ENCODE data around the gene GPR143.

The GPR143 gene

GRCh38 chrX:9677098-9677739, 88.4 kb downstream of the GPR143 start:
- peak; percentile 98 for ATAC-seq
- peak; percentile 41 to 66 for DNase-seq
- peak overlapping the region; percentile 20 to 43 for H3K4me3 Mint-ChIP-seq
- no peaks in the 10 kb centered on the region for H3K27me3 Mint-ChIP-seq
- peak overlapping the region; percentile 30 to 34 for H3K27ac Mint-ChIP-seq
- H3K4me1 Mint-ChIP-seq: peaks cover 30% of the 10 kb centered on the region
- peaks cover 0 to 18% of the 10 kb centered on the region in 2 donors for H3K9me3 Mint-ChIP-seq

GRCh38 chrX:9676738-9677097, 88.9 kb downstream of the GPR143 start:
- peaks cover 32% of the 10 kb centered on the region for H3K4me1 Mint-ChIP-seq
- no peaks in the 10 kb centered on the region for H3K27me3 Mint-ChIP-seq
- ATAC-seq (no peak), DNase-seq (no peak)
- H3K27ac Mint-ChIP-seq: peak overlapping the region in 1 of 2 donors; percentile 34
- peak overlapping the region; percentile 20 to 29 for H3K4me3 Mint-ChIP-seq
- H3K9me3 Mint-ChIP-seq: peaks cover 0 to 18% of the 10 kb centered on the region in 2 donors

DNA sequence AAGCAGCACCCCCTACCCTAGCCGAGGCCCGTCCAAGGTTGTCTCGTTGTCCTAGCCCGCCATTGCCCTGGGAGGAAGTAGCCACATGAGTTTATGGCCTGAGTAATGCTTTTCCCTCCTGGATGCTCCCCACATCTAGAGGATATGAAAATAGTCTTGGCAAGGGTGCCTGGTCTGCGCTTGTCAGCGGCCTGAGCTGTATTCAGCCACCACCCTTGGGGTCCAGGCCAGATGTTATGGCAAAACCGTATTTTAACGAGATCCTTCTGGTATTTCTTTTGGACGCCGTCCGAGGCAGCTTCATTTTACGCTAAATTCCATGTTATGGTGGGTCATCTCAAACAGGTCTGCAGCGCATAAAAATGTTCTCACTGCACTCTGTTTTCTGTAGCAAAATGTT, 89.3 kb downstream of the GPR143 start:
- H3K9me3 Mint-ChIP-seq: peaks cover 0 to 18% of the 10 kb centered on the region in 2 donors
- no peak for ATAC-seq
- H3K4me1 Mint-ChIP-seq: peaks cover 32% of the 10 kb centered on the region
- no peak overlapping the region for H3K27ac Mint-ChIP-seq
- no peaks in the 10 kb centered on the region for H3K27me3 Mint-ChIP-seq
- H3K4me3 Mint-ChIP-seq: no peak overlapping the region
- no peak for DNase-seq
